H9 (cell line): ENCODE data around the gene ACOT7. TPM values are rescaled to one million over a fixed set of nuclear protein-coding genes. Genes with fewer than 3 reads are reported as not detected.

Experiments
- DNase-seq: peaks from one replicate; pipeline ENCODE4 v3.0.0-alpha.2; 2017
- H2AFZ ChIP-seq: one replicate; pipeline ENCODE4 v1.6.1; 2013; ENCODE audit warnings: mild to moderate bottlenecking, low read length, control low read depth, moderate library complexity
- H2AK5ac ChIP-seq: 2 replicates; pipeline ENCODE4 v1.6.1; 2013; ENCODE audit warnings: low read length, control low read depth, mixed read lengths; ENCODE audit not compliant: insufficient read length
- H2BK120ac ChIP-seq: one replicate; pipeline ENCODE4 v1.6.1; 2013; ENCODE audit warnings: low read depth, mild to moderate bottlenecking, low read length, control low read depth, inconsistent platforms; ENCODE audit not compliant: poor library complexity, severe bottlenecking
- H2BK12ac ChIP-seq: 2 replicates; pipeline ENCODE4 v1.6.1; 2013; ENCODE audit warnings: low read length, control low read depth, mixed read lengths, low read depth; ENCODE audit not compliant: insufficient read length
- H2BK15ac ChIP-seq: 2 replicates; pipeline ENCODE4 v1.6.1; 2013; ENCODE audit warnings: low read depth, low read length, control low read depth
- H2BK20ac ChIP-seq: one replicate; pipeline ENCODE4 v1.6.1; 2013; ENCODE audit warnings: low read depth, mild to moderate bottlenecking, low read length, control low read depth, inconsistent platforms; ENCODE audit not compliant: poor library complexity, severe bottlenecking
- H2BK5ac ChIP-seq: 2 replicates; pipeline ENCODE4 v1.6.1; 2013; ENCODE audit warnings: low read length, control low read depth, mixed read lengths; ENCODE audit not compliant: insufficient read length
- H3K14ac ChIP-seq: 2 replicates; pipeline ENCODE4 v1.6.1; 2013; ENCODE audit warnings: low read length, control low read depth; ENCODE audit not compliant: insufficient read depth
- H3K18ac ChIP-seq: 2 replicates; pipeline ENCODE4 v1.6.1; 2013; ENCODE audit warnings: low read depth, mild to moderate bottlenecking, mixed read lengths, low read length, control low read depth; ENCODE audit not compliant: insufficient read length
- H3K23ac ChIP-seq: 2 replicates; pipeline ENCODE4 v1.6.1; 2013; ENCODE audit warnings: low read length, control low read depth, mixed read lengths, low read depth; ENCODE audit not compliant: insufficient read length
- H3K23me2 ChIP-seq: 2 replicates; pipeline ENCODE4 v1.6.1; 2013; ENCODE audit warnings: low read depth, mild to moderate bottlenecking, mixed read lengths, low read length, control low read depth; ENCODE audit not compliant: insufficient read length, poor library complexity, severe bottlenecking
- H3K27ac ChIP-seq: 2 replicates; pipeline ENCODE4 v1.5.1; 2013; ENCODE audit warnings: low read length, control low read depth, mixed read lengths, low read depth; ENCODE audit not compliant: insufficient read length
- H3K27me3 ChIP-seq: 2 replicates; pipeline ENCODE4 v1.6.1; 2013; ENCODE audit warnings: low read length, control low read depth, inconsistent platforms; ENCODE audit not compliant: insufficient read depth
- H3K4ac ChIP-seq: 2 replicates; pipeline ENCODE4 v1.6.1; 2013; ENCODE audit warnings: low read depth, mild to moderate bottlenecking, control low read depth, inconsistent platforms, low read length, moderate library complexity
- H3K4me1 ChIP-seq: 2 replicates; pipeline ENCODE4 v1.6.1; 2013; ENCODE audit warnings: low read length, control low read depth, inconsistent platforms; ENCODE audit not compliant: insufficient read depth
- H3K4me2 ChIP-seq: 2 replicates; pipeline ENCODE4 v1.6.1; 2013; ENCODE audit warnings: low read length, control low read depth, mixed read lengths; ENCODE audit not compliant: insufficient read length, insufficient read depth
- H3K56ac ChIP-seq: 2 replicates; pipeline ENCODE4 v1.6.1; 2013; ENCODE audit warnings: low read depth, mild to moderate bottlenecking, mixed read lengths, low read length, control low read depth; ENCODE audit not compliant: insufficient read length
- H3K79me1 ChIP-seq: 2 replicates; pipeline ENCODE4 v1.6.1; 2013; ENCODE audit warnings: low read depth, mild to moderate bottlenecking, moderate library complexity, low read length, control low read depth, inconsistent platforms; ENCODE audit not compliant: insufficient read depth, poor library complexity, severe bottlenecking
- H3K79me2 ChIP-seq: 2 replicates; pipeline ENCODE4 v1.6.1; 2013; ENCODE audit warnings: low read length, control low read depth, inconsistent platforms; ENCODE audit not compliant: insufficient read depth
- H3K9ac ChIP-seq: 2 replicates; pipeline ENCODE4 v1.6.1; 2013; ENCODE audit warnings: low read length, control low read depth, mixed read lengths; ENCODE audit not compliant: insufficient read length; ENCODE audit errors: extremely low read depth
- H3K9me3 ChIP-seq: one replicate; pipeline ENCODE4 v1.6.1; 2013; ENCODE audit warnings: low read depth, low read length, inconsistent platforms; ENCODE audit not compliant: control insufficient read depth
- H3T11ph ChIP-seq: one replicate; pipeline ENCODE4 v1.6.1; 2013; ENCODE audit warnings: mild to moderate bottlenecking, low read length, control low read depth, inconsistent platforms
- H4K20me1 ChIP-seq: one replicate; pipeline ENCODE4 v1.6.1; 2013; ENCODE audit not compliant: control insufficient read depth, insufficient read length, insufficient read depth
- H4K5ac ChIP-seq: 2 replicates; pipeline ENCODE4 v1.6.1; 2013; ENCODE audit warnings: low read depth, mild to moderate bottlenecking, mixed read lengths, low read length, control low read depth; ENCODE audit not compliant: insufficient read length
- H4K8ac ChIP-seq: replicated peaks from 2 replicates; pipeline ENCODE4 v1.6.1; 2013; ENCODE audit warnings: low read length, control low read depth, mixed read lengths, low read depth; ENCODE audit not compliant: insufficient read length
- H4K91ac ChIP-seq: 2 replicates; pipeline ENCODE4 v1.6.1; 2013; ENCODE audit warnings: low read depth, mild to moderate bottlenecking, moderate library complexity, mixed read lengths, low read length, control low read depth; ENCODE audit not compliant: insufficient read length
- H3K27ac Mint-ChIP-seq, 3 experiments: 2 replicates in 2 of 3; 3 replicates in 1 of 3; pipeline ENCODE4 v1.8.0; 2020 to 2021; ENCODE audit warnings: mixed read lengths in 3 of 3, mild to moderate bottlenecking in 1 of 3, moderate library complexity in 1 of 3
- H3K27me3 Mint-ChIP-seq: 2 replicates; pipeline ENCODE4 v1.8.0; 2021; ENCODE audit warnings: low read depth, mild to moderate bottlenecking, moderate library complexity, mixed read lengths
- H3K36me3 Mint-ChIP-seq, 3 experiments: 2 replicates in 2 of 3; 3 replicates in 1 of 3; pipeline ENCODE4 v1.8.0; 2020 to 2021; ENCODE audit warnings: low read depth in 3 of 3, mixed read lengths in 3 of 3; ENCODE audit not compliant: insufficient read depth in 1 of 3
- H3K4me1 Mint-ChIP-seq, 2 experiments: 2 replicates each; pipeline ENCODE4 v1.8.0; 2020; ENCODE audit warnings: mixed read lengths in 2 of 2
- H3K4me3 Mint-ChIP-seq, 2 experiments: 2 replicates in 1 of 2; 3 replicates in 1 of 2; pipeline ENCODE4 v1.8.0; 2020 to 2021; ENCODE audit warnings: mild to moderate bottlenecking in 2 of 2, mixed read lengths in 2 of 2, moderate library complexity in 1 of 2
- H3K9me3 Mint-ChIP-seq, 2 experiments: 2 replicates in 1 of 2; 3 replicates in 1 of 2; pipeline ENCODE4 v1.8.0; 2020; ENCODE audit warnings: mild to moderate bottlenecking in 2 of 2, mixed read lengths in 2 of 2, moderate library complexity in 1 of 2
- CTCF ChIP-seq: fragments of 200-600 bp; sonication (generic); conservative IDR thresholded peaks from 3 replicates; pipeline ENCODE4 v1.8.0; 2021; ENCODE audit warnings: antibody characterized with exemption, mild to moderate bottlenecking
- WGBS: extraction: QIAGEN DNeasy Blood & Tissue Kit; methylation state at CpG from one replicate; pipeline ENCODE4 v1.1.7; 2013; ENCODE audit warnings: missing lambda C conversion rate, low lambda C conversion rate, mixed read lengths; ENCODE audit not compliant: insufficient read length; ENCODE audit errors: extremely low coverage; 5-methylcytosine and 5-hydroxymethylcytosine counted together
- total RNA-seq: library from RNA; stranded (reverse); gene quantifications from 2 replicates; pipeline ENCODE4 v1.2.1, GENCODE V29; 2021

Gene ACOT7
- total RNA-seq, 1 experiment from 2014 or later: 87.4 TPM

DNA sequence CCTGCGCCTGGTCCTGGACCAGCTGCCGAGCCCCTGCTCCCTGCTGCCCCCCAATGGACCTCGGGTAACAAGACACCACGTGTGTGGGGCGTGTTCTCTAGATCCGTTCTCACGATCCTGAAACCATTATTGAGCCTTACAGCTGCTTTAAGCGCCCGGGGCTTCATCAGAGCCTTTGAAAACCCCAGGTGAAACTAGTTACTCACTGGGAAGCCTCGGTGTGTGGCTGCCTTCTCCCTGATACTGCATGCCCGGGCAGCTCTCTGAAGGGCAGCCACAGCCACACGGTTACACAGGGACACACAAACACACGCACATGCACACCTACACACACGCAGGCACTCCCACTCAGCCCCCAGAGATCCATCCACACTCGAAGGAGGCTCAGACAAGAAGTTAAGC is 20.9 kb upstream of the ACOT7 start:
- H2AK5ac ChIP-seq: no peak overlapping the region
- H3K23ac ChIP-seq: no peak overlapping the region
- no peak overlapping the region for H3K56ac ChIP-seq
- WGBS: no CpG with 5 or more reads among the region's 15 CpGs
- H4K91ac ChIP-seq: no peak overlapping the region
- peaks cover 93% of the 10 kb centered on the region for H3K27me3 Mint-ChIP-seq
- no peaks in the 10 kb centered on the region; a peak in 2 of 5 replicates for H3K9me3 Mint-ChIP-seq
- H4K8ac ChIP-seq: no peak overlapping the region
- H3K4me3 Mint-ChIP-seq: peak overlapping the region in 1 of 2 experiments; percentile 44; a peak in 2 of 5 replicates
- no peak overlapping the region for H3T11ph ChIP-seq
- no peaks in the 10 kb centered on the region for H3K79me1 ChIP-seq
- no peak overlapping the region for H2AFZ ChIP-seq
- no peaks in the 10 kb centered on the region for H3K9me3 ChIP-seq
- no peak overlapping the region for H4K5ac ChIP-seq
- H3K36me3 Mint-ChIP-seq: no peaks in the 10 kb centered on the region
- peak overlapping the region in 2 of 3 experiments; percentile 38 to 98; a peak in 3 of 7 replicates for H3K27ac Mint-ChIP-seq
- H3K79me2 ChIP-seq: no peaks in the 10 kb centered on the region
- H2BK12ac ChIP-seq: no peak overlapping the region
- peak overlapping the region; percentile 25 for H3K4me2 ChIP-seq
- H3K23me2 ChIP-seq: no peaks in the 10 kb centered on the region
- no peak overlapping the region for H3K9ac ChIP-seq
- peak; percentile 88 for DNase-seq
- H3K4me1 Mint-ChIP-seq: peaks cover 18 to 22% of the 10 kb centered on the region in 2 experiments
- H3K27ac ChIP-seq: no peak overlapping the region
- peaks cover 38% of the 10 kb centered on the region for H3K27me3 ChIP-seq
- H2BK120ac ChIP-seq: peak overlapping the region; percentile 16
- H2BK5ac ChIP-seq: no peak overlapping the region
- H2BK20ac ChIP-seq: no peak overlapping the region
- H3K18ac ChIP-seq: peak overlapping the region; percentile 96
- peak; percentile 81 for TF ChIP-seq CTCF
- peaks cover 3% of the 10 kb centered on the region; the same call in 1 of the 2 replicates for H3K4me1 ChIP-seq
- no peak overlapping the region for H2BK15ac ChIP-seq
- H3K4ac ChIP-seq: no peak overlapping the region
- peak overlapping the region; percentile 91 for H3K14ac ChIP-seq
- H4K20me1 ChIP-seq: no peaks in the 10 kb centered on the region
